Stimulated activated CD4-positive, alpha-beta T cell treated with anti-CD3 and anti-CD28 coated beads, Interleukin-2, amount 100 ng/mL, for 48 hours (primary cell): ENCODE measurements around the gene PTPRK.

Experiments used
- DNase-seq, 2 donors: peaks; one replicate each; pipeline ENCODE4 v3.0.0-alpha.2; 2020

The PTPRK gene

GRCh38 chr6:128124713-128125112 lies 395.7 kb downstream of the PTPRK start:
- no peak for DNase-seq

DNA sequence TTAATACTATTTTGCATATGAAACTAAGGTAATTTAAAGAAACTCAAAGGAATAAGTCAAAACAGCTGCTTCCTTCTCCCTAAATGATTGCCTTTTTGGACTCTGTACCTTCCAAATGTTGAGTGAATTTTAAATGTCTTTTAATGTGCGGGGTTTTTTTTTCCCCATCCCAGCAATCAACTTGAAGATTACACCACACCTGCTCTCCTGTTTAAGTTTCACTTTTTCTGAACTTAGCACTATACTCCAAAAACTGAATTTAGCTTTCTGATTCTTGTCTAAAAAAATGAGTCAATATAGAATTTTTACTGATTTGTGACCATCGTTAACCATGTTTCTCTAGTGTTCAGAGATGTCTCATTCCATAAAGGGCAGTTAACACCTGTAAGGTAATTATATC lies 398.8 kb downstream of the PTPRK start:
- no peak for DNase-seq

DNA sequence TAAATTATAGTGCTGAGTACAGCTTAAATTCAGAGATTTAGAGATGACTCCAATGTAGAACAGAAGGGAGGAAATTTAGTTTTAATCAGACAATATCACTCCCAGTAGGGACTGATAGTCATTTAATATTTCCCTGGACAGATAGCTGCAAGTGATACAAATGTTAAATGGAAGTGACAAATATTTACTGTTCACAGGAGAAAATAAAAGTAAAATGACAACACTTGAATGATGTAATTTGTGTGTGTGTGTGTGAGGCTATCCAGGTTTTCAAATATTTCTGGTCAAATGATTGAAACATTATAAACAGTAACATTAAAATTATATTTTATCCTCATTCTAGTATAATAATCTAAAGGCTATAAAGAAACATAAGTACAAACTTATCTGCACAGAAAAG lies 399.2 kb downstream of the PTPRK start:
- DNase-seq: no peak

DNA sequence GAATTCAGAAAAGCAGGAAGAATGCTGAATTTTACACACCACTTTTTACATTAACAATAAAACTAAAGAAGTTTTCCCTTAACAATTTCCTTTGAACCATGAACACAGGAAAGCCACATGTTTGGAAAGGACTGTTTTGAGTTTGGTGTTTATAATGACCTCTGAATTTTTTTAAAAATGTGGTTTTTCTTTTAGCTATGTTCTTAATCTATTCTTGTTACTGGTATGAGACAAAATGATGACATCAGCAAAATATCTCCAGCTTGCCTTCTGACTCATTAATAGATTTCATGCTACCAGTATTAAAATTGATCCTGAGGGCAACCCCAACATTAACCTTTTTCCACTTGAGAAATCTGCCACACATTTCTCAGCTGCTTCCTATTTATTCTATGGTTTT lies 402.0 kb downstream of the PTPRK start:
- DNase-seq: no peak

DNA sequence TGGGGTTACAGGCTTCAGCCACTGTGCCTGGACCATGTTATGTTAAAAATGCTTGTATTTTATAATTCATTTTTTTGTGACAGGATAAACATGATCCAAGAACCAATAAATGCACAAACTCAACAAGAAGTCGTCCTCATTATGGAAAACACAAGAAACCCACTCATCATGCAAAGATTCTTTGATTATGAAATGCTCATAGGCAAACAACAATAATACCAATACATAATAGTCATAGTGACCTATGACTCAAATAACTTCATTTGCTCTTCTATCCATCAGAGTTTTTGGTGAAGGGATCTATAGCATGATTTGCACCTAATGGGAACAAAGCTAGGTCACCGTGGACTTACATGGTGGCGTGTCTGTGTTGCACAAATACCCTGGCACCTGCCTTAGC lies 402.5 kb downstream of the PTPRK start:
- no peak for DNase-seq

DNA sequence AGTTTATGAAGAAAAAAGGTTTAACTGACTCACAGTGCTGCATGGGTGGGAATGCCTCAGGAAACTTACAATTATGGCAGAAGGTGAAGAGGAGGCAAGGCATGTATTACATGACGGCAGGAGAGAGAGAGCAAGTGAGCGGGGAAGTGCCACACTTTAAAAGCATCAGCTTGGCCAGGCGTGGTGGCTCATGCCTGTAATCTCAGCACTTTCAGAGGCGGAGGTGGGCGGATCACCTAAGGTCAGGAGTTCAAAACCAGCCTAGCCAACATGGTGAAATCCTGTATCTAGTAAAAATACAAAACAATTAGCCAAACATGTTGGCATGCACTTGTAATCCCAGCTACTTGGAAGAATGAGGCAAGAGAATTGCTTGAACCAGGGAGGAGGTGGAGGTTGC lies 406.2 kb downstream of the PTPRK start:
- DNase-seq: no peak

GRCh38 chr6:128112494-128112893 lies 407.9 kb downstream of the PTPRK start:
- no peak for DNase-seq

GRCh38 chr6:128111096-128111495 lies 409.3 kb downstream of the PTPRK start:
- no peak for DNase-seq

- no peak for DNase-seq
Measured at GRCh38 chr6:128107682-128108081, 412.7 kb downstream of the PTPRK start.

DNA sequence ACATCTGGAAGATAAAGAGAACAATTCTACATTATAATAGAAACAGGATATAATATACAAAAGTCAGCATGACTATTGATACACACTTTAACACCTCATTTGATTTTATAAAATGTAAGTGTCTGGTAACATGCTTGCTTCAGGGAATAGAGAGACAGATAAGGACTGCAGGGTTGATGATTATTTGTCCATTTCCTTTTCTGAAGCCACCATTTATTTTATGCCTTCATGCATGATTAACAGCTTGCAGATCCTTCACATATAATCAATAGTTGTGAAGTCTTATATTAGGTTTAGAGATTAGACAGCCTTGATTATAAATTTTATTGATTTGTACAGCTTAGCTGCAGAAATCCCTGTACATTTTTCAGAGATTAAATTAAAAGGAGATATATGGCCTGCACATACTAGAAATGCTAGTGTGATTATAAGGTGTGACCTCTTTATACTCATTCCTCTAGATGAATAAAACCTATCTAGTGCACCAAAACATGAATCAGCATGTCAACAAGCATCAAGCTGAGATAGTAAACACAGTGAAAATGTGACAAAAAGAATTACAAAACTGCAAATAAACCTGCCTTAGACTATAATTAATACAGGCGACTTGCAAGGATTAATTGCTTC lies 420.7 kb downstream of the PTPRK start:
- DNase-seq: no peak

GRCh38 chr6:128098000-128098581 lies 422.3 kb downstream of the PTPRK start:
- no peak for DNase-seq

DNA sequence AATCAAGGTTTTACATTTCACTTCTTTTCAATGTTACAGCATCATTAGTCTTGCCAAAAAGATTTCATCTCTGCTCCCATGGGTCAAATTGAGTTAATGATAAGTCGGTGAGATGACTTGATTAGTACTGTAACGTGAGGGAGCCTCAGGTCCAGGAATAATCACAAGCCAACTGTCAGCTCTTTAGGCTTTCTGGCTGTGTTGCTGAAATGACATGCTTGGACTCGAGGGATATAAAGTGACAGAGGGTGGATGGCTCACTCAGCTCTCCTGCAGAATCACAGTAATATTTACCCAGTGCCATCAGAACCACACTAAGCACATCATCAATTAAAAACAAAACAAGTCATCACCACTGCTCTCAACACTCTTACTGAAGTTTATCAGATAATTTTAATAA lies 423.4 kb downstream of the PTPRK start:
- DNase-seq: no peak

GRCh38 chr6:128095362-128095761 lies 425.0 kb downstream of the PTPRK start:
- DNase-seq: no peak

DNA sequence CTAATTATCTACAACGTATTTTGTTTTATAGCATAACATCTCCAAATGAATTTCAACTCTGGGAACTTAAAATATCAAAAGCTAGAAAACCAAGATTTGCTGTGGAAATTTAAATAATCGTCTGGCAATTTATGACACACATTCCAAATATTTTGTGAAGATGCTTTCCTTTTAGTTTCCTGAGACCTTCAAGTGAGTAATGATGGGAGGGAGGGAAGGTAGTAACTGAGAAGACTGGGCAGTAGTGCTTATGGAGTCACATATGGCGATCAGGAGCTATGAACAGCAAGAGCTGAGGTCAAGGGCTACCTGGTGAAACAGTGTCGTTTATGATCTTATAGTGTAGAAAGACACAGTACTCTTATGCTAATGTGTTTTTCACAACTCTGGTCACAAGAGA lies 441.4 kb downstream of the PTPRK start:
- DNase-seq: no peak

- no peak for DNase-seq
Measured at GRCh38 chr6:128078276-128078675, 442.1 kb downstream of the PTPRK start.

GRCh38 chr6:128076843-128077242 lies 443.6 kb downstream of the PTPRK start:
- no peak for DNase-seq

DNA sequence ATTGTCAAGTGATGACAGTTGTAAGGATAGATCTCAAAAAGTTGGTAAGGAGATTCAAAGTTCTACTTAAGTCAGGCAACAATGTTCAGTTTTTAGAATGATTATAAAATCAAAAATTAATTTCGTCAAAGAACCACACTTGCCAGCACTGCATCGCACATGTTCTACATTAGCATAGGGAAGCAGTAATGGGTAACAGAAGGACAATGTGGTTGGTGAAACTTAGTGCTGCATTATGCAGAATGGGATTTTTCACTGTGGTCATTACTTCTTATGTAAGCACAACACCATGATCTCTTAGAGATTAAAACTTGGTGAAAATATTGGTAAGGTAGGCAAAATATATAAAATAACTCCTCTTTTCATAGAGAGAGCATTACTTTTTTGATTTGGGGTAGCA lies 445.8 kb downstream of the PTPRK start:
- DNase-seq: no peak

DNA sequence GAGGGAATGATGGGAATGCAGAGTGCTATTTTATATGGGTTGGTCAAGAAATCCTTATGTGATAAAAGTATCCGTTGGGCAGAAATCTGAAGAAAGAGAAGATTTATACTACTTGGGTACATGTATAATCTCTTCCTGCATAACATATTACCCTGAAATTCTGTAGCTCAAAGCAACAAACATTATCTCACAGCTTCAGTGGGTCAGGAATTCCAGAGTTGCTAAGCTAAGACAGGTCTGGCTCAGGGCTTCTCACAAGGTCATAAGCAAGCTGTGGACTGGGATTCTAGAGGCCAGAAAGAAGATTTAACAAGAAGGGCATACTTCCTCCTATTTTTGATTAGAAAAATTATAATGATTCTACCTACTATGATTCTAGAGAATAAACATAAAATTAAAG lies 447.0 kb downstream of the PTPRK start:
- no peak for DNase-seq

GRCh38 chr6:128071212-128071611 lies 449.2 kb downstream of the PTPRK start:
- DNase-seq: no peak

DNA sequence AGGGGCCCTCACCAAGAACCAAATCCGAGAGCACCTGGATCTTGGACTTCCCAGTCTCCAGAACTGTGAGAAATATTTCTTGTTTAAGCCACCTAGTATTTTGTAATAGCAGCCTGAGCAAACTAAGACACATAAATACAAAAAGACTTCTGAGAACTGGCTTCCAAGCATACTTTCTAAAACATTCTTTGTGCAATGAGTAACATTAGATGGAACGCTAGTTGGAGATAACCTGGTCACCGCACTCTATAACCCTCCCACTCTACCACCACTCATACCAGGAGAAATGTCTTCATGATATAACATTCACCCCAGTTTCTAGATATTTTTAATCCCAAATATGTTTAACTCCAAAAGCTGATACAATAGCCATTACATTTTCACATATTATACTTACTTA lies 450.0 kb downstream of the PTPRK start:
- no peak for DNase-seq

DNA sequence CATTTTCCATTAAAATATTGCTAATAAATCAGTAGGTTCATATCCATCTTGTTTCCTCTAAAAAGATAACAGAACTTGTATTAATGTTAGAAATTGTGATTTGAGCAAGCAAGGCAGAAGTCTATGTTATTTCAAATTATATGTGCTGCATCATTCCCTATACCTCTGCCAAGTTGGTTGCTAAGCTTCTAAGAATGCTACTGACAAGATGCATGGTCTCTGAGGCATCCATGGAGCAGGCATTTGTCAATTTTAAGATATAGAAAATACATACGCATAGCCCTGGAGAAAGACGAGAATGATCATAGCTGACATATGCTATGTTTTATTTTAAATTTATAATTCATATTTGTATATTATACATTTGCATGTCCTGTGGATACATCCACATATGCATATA lies 451.2 kb downstream of the PTPRK start:
- DNase-seq: no peak

DNA sequence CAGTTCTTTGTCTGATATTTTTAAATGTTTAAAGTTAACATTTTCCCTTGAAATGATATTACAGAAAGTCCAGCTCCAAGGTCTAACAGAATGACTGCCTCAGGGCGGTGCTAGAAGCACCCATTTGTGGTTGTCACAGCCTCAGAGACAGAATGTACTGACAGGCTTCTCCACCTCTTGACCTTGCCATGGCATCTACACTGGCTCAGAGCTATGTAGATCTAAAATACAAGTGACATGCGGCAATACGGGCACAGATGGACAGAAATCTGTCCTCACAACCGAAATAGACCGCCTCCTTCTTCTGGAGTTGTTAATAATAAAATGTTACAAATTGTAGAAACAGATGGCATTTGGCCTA lies 452.3 kb downstream of the PTPRK start:
- DNase-seq: no peak

DNA sequence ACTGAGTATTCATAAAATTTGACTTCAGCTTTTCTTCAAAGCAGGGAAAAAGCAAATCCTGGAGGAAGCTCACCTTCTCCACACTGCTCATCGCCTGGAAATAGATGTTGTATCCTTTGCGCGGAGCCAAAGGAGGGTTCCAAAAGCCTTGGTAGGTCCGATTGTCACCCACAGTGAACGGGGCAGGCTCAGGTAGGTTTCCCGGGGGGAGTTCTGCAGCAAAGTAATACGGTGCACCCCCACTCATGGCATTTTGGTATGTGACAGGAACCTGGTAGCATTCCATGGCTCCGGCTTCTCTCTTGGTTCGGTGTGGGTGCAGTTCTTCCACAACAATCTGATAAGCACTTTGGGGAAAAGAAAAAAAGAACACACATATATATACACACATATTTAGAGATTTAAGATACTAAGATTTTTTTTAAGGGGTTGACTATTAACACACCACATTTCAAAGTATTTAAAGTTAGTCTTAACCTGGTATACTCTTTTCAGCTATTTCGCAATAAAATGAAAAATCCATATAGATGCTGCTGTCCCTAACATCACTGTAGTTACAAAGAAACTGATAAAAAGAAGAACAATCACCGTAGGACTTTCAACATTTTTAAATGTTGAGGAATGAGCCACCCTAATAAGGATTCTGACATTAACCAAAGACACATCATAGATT lies 452.8 kb downstream of the PTPRK start:
- DNase-seq: no peak

DNA sequence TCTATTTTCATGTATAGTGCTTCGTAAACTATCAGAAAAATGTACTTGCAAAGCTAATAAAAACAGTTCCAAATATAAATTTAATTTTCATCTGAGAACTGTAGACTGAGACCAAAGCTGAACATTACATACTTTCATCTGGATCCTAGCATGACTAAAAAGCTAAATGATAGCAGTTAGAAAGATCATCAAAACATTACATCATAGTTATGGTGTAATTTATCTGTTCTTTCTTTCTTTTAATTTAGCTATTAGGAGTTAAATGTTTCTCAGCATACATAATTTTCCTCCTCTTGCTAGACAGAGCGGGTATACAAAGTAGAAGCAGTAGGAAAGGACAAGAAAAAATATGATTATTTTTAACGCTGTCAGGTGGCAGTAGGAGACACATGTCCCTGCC lies 455.3 kb downstream of the PTPRK start:
- DNase-seq: no peak

DNA sequence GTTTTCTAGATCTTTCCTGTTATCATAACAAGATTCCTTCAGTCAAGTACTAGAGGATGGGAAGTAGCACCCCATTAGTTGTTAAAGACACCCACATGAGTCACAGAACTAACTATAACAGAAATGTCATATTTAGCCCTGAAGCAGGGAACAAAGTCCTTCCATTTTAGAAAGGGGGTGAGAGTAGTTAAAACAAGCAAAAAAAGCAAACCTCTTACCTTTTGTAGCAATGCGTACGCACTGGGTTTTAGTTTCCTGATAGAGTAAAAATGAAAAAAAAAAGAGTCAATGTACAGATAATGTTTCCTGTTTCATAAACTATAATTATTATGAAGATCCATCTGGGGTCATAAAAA lies 455.9 kb downstream of the PTPRK start:
- DNase-seq: no peak
